ENCODE data around the gene FGF5.
A peak's percentile ranks its signal among the peaks of the same experiment; 100 is the strongest.

FGF5 gene

GRCh38 chr4:80331693-80332092 lies 65.2 kb downstream of the FGF5 start:
- no peak overlapping the region for H3K27ac ChIP-seq
- H3K4me3 ChIP-seq (ENCODE audit: low read depth, low read length) = no peak overlapping the region
- TF ChIP-seq CTCF (IDR thresholded peaks at IDR 0.05; ENCODE audit: low read depth, low read length) = no peak
- H3K27me3 ChIP-seq (ENCODE audit: insufficient read depth, low read depth, severe bottlenecking) = no peaks in the 10 kb centered on the region
- H3K9me3 ChIP-seq (ENCODE audit: severe bottlenecking) = no peaks in the 10 kb centered on the region
- no peak for DNase-seq
- no peaks in the 10 kb centered on the region for H3K36me3 ChIP-seq

GRCh38 chr4:80333121-80333520 lies 66.7 kb downstream of the FGF5 start:
- Histone ChIP-seq H3K27ac (no peak overlapping the region), H3K9me3 (ENCODE audit: severe bottlenecking) (no peaks in the 10 kb centered on the region), H3K4me3 (ENCODE audit: low read depth, low read length) (no peak overlapping the region), H3K27me3 (ENCODE audit: insufficient read depth, low read depth, severe bottlenecking) (no peaks in the 10 kb centered on the region), H3K36me3 (no peaks in the 10 kb centered on the region)
- DNase-seq = no peak
- no peak for TF ChIP-seq CTCF (IDR thresholded peaks at IDR 0.05; ENCODE audit: low read depth, low read length)

GRCh38 chr4:80334568-80334967 lies 68.1 kb downstream of the FGF5 start:
- H3K36me3 ChIP-seq = no peaks in the 10 kb centered on the region
- H3K27me3 ChIP-seq (ENCODE audit: insufficient read depth, low read depth, severe bottlenecking) = no peaks in the 10 kb centered on the region
- no peak for TF ChIP-seq CTCF (IDR thresholded peaks at IDR 0.05; ENCODE audit: low read depth, low read length)
- DNase-seq = no peak
- H3K27ac ChIP-seq = no peak overlapping the region
- no peak overlapping the region for H3K4me3 ChIP-seq (ENCODE audit: low read depth, low read length)
- H3K9me3 ChIP-seq (ENCODE audit: severe bottlenecking) = no peaks in the 10 kb centered on the region

GRCh38 chr4:80335226-80335553 lies 68.7 kb downstream of the FGF5 start:
- DNase-seq = no peak
- Histone ChIP-seq H3K36me3 (no peaks in the 10 kb centered on the region), H3K4me3 (ENCODE audit: low read depth, low read length) (peak overlapping the region; percentile 58), H3K27me3 (ENCODE audit: insufficient read depth, low read depth, severe bottlenecking) (no peaks in the 10 kb centered on the region), H3K27ac (no peak overlapping the region), H3K9me3 (ENCODE audit: severe bottlenecking) (no peaks in the 10 kb centered on the region)
- no peak for TF ChIP-seq CTCF (IDR thresholded peaks at IDR 0.05; ENCODE audit: low read depth, low read length)

- H3K4me3 ChIP-seq (ENCODE audit: low read depth, low read length) = peak within 1 kb of the TSS; percentile 58
- DNase-seq = peak; percentile 91
- H3K36me3 ChIP-seq = no peaks in the 10 kb centered on the region
- no peaks in the 10 kb centered on the region for H3K27me3 ChIP-seq (ENCODE audit: insufficient read depth, low read depth, severe bottlenecking)
- no peak within 1 kb of the TSS for H3K27ac ChIP-seq
- H3K9me3 ChIP-seq (ENCODE audit: severe bottlenecking) = no peaks in the 10 kb centered on the region
- TF ChIP-seq CTCF (IDR thresholded peaks at IDR 0.05; ENCODE audit: low read depth, low read length) = peak; percentile 72
Measured at GRCh38 chr4:80335554-80336358, 69.3 kb downstream of the FGF5 start, which contains the start of gene CFAP299. Gene CFAP299, plus strand, starts transcription at chr4:80335730.

GRCh38 chr4:80336582-80336981 lies 70.1 kb downstream of the FGF5 start:
- no peaks in the 10 kb centered on the region for H3K9me3 ChIP-seq (ENCODE audit: severe bottlenecking)
- peak overlapping the region; percentile 58 for H3K4me3 ChIP-seq (ENCODE audit: low read depth, low read length)
- TF ChIP-seq CTCF (IDR thresholded peaks at IDR 0.05; ENCODE audit: low read depth, low read length) = peak; percentile 59
- no peaks in the 10 kb centered on the region for H3K36me3 ChIP-seq
- H3K27me3 ChIP-seq (ENCODE audit: insufficient read depth, low read depth, severe bottlenecking) = no peaks in the 10 kb centered on the region
- DNase-seq = peak; percentile 61
- no peak overlapping the region for H3K27ac ChIP-seq

Measured in WERI-Rb-1 (cell line).